Adrenal gland (tissue), 5 donors: ENCODE results near the gene DLG5.

ENCODE experiments used
- CTCF ChIP-seq, 6 experiments: fragments of 450-650 bp in 4 of 6; fragments of 200-600 bp in 2 of 6; sonication (generic) in 1 of 6; IDR thresholded peaks; 1 replicate in 5 of 6; 2 replicates in 1 of 6; pipeline versions ENCODE4 v1.5.1 to v1.8.0; 2016 to 2021; ENCODE audit warnings: antibody characterized with exemption in 6 of 6, mild to moderate bottlenecking in 2 of 6, moderate library complexity in 1 of 6
- POLR2A ChIP-seq, 2 donors: fragments of 450-650 bp; IDR thresholded peaks; one replicate each; pipeline ENCODE4 v1.6.1; 2017; ENCODE audit warnings: antibody characterized with exemption in 2 of 2, mild to moderate bottlenecking in 2 of 2, moderate library complexity in 1 of 2
- donor health status: DM: no; HTN: no; CAD: no.

GRCh38 chr10:77771450-77771849, 155.1 kb downstream of the DLG5 start:
- TF ChIP-seq CTCF (IDR thresholded peaks at IDR 0.05): no peak
- TF ChIP-seq POLR2A (IDR thresholded peaks at IDR 0.05): no peak
